Esophagus (tissue), 2 donors: ENCODE measurements around the gene ADAMTS2. TPM values are rescaled to one million over a fixed set of nuclear protein-coding genes. Genes with fewer than 3 reads are reported as not detected.
"Not testable (repeated sequence)": the region's sequence is repeated elsewhere in the genome, so short reads cannot be mapped to it uniquely, and the experiment has no call there.

Experiments
- H3K27ac ChIP-seq, 2 donors: one replicate each; pipeline ENCODE4 v1.5.1; 2013; ENCODE audit warnings: low read depth in 2 of 2, mild to moderate bottlenecking in 2 of 2, inconsistent platforms in 1 of 2, low read length in 1 of 2, moderate library complexity in 1 of 2
- H3K27me3 ChIP-seq, 2 donors: one replicate each; pipeline ENCODE4 v1.6.1; 2013; ENCODE audit warnings: low read length in 2 of 2, control low read depth in 1 of 2, mild to moderate bottlenecking in 1 of 2; ENCODE audit not compliant: insufficient read depth in 2 of 2, control insufficient read depth in 1 of 2
- H3K36me3 ChIP-seq, 2 donors: one replicate each; pipeline ENCODE4 v1.6.1; 2013; ENCODE audit warnings: low read length in 1 of 2; ENCODE audit not compliant: control insufficient read depth in 2 of 2, insufficient read depth in 2 of 2
- H3K4me1 ChIP-seq, 2 donors: one replicate each; pipeline ENCODE4 v1.6.1; 2013; ENCODE audit warnings: low read length in 1 of 2; ENCODE audit not compliant: control insufficient read depth in 2 of 2, insufficient read depth in 2 of 2
- H3K4me3 ChIP-seq, 2 donors: one replicate each; pipeline ENCODE4 v1.5.1; 2013; ENCODE audit warnings: low read length in 2 of 2, mild to moderate bottlenecking in 2 of 2, low read depth in 1 of 2, moderate library complexity in 1 of 2
- H3K9me3 ChIP-seq, 2 donors: one replicate each; pipeline ENCODE4 v1.6.1; 2013; ENCODE audit warnings: mild to moderate bottlenecking in 2 of 2, low read depth in 1 of 2, low read length in 1 of 2, moderate library complexity in 1 of 2; ENCODE audit not compliant: control insufficient read depth in 2 of 2, insufficient read depth in 1 of 2
- WGBS, 2 donors: extraction: QIAGEN DNeasy Blood & Tissue Kit; methylation state at CpG; one replicate each; pipeline ENCODE4 v1.1.7; 2013; 5-methylcytosine and 5-hydroxymethylcytosine counted together
- polyA plus RNA-seq, 2 donors: library from polyadenylated mRNA; stranded (reverse); fragments of 200-250 nt; gene quantifications; one replicate each; pipeline ENCODE4 v1.2.3, GENCODE V29; 2013
- donor health status: healthy with polysubstance abuse.
- donor health status: Bipolar disorder and iron deficiency.

ADAMTS2 gene
- polyA plus RNA-seq, 2 donors: 1.4 to 1.5 TPM

GRCh38 chr5:179217956-179218942, 127.0 kb downstream of the ADAMTS2 start:
- H3K27ac ChIP-seq: no peak overlapping the region
- no peak overlapping the region for H3K4me3 ChIP-seq
- H3K4me1 ChIP-seq: no peaks in the 10 kb centered on the region
- 67 to 75% methylated on average over 16 of the region's 16 CpGs for WGBS, 2 donors
- no peaks in the 10 kb centered on the region for H3K36me3 ChIP-seq
- peaks cover 0 to 5% of the 10 kb centered on the region in 2 donors for H3K9me3 ChIP-seq
- no peaks in the 10 kb centered on the region for H3K27me3 ChIP-seq

GRCh38 chr5:179217356-179217755, 127.9 kb downstream of the ADAMTS2 start:
- 67 to 75% methylated on average over 3 of the region's 3 CpGs for WGBS, 2 donors
- no peak overlapping the region for H3K27ac ChIP-seq

GRCh38 chr5:179216381-179216780, 128.9 kb downstream of the ADAMTS2 start:
- 86 to 87% methylated on average over 13 to 18 of the region's 18 CpGs for WGBS, 2 donors
- H3K4me1 ChIP-seq: not testable (repeated sequence)

More at GRCh38 chr5:179217356-179217755, 127.9 kb downstream of the ADAMTS2 start:
- Histone ChIP-seq H3K4me1 (no peaks in the 10 kb centered on the region), H3K9me3 (peaks cover 0 to 2% of the 10 kb centered on the region in 2 donors), H3K4me3 (no peak overlapping the region), H3K36me3 (no peaks in the 10 kb centered on the region), H3K27me3 (no peaks in the 10 kb centered on the region)

GRCh38 chr5:179215576-179215975, 129.7 kb downstream of the ADAMTS2 start:
- Histone ChIP-seq H3K9me3 (peaks cover 0 to 2% of the 10 kb centered on the region in 2 donors), H3K4me1 (no peaks in the 10 kb centered on the region), H3K4me3 (no peak overlapping the region), H3K27me3 (no peaks in the 10 kb centered on the region), H3K27ac (no peak overlapping the region), H3K36me3 (no peaks in the 10 kb centered on the region)
- WGBS, 2 donors: 69 to 70% methylated on average over 2 of the region's 2 CpGs

More at GRCh38 chr5:179216381-179216780, 128.9 kb downstream of the ADAMTS2 start:
- not testable (repeated sequence) for H3K27ac ChIP-seq, H3K9me3 ChIP-seq, H3K4me3 ChIP-seq, H3K36me3 ChIP-seq, H3K27me3 ChIP-seq

GRCh38 chr5:179214678-179215077, 130.6 kb downstream of the ADAMTS2 start:
- H3K4me1 ChIP-seq: no peaks in the 10 kb centered on the region
- H3K27me3 ChIP-seq: no peaks in the 10 kb centered on the region
- peaks cover 0 to 2% of the 10 kb centered on the region in 2 donors for H3K9me3 ChIP-seq
- no peak overlapping the region for H3K27ac ChIP-seq
- no peaks in the 10 kb centered on the region for H3K36me3 ChIP-seq
- H3K4me3 ChIP-seq: no peak overlapping the region
- WGBS, 2 donors: 88 to 90% methylated on average over 7 of the region's 7 CpGs

- Histone ChIP-seq H3K4me3 (no peak overlapping the region), H3K4me1 (no peaks in the 10 kb centered on the region), H3K36me3 (no peaks in the 10 kb centered on the region), H3K9me3 (peaks cover 0 to under 1% of the 10 kb centered on the region in 2 donors), H3K27ac (no peak overlapping the region), H3K27me3 (no peaks in the 10 kb centered on the region)
- 58 to 87% methylated on average over 10 of the region's 10 CpGs for WGBS, 2 donors
Measured at GRCh38 chr5:179212870-179213269, 132.4 kb downstream of the ADAMTS2 start.

- 82 to 84% methylated on average over 12 of the region's 12 CpGs for WGBS, 2 donors
- Histone ChIP-seq H3K36me3 (no peaks in the 10 kb centered on the region), H3K27ac (no peak overlapping the region), H3K27me3 (no peaks in the 10 kb centered on the region), H3K4me1 (no peaks in the 10 kb centered on the region), H3K4me3 (no peak overlapping the region), H3K9me3 (no peaks in the 10 kb centered on the region)
Measured at GRCh38 chr5:179211631-179212030, 133.6 kb downstream of the ADAMTS2 start.

GRCh38 chr5:179211068-179211467, 134.2 kb downstream of the ADAMTS2 start:
- no peak overlapping the region for H3K27ac ChIP-seq
- 83 to 90% methylated on average over 3 of the region's 3 CpGs for WGBS, 2 donors
- no peaks in the 10 kb centered on the region for H3K27me3 ChIP-seq
- H3K36me3 ChIP-seq: no peaks in the 10 kb centered on the region
- no peak overlapping the region for H3K4me3 ChIP-seq
- no peaks in the 10 kb centered on the region for H3K9me3 ChIP-seq
- H3K4me1 ChIP-seq: no peaks in the 10 kb centered on the region

GRCh38 chr5:179210478-179210877, 134.8 kb downstream of the ADAMTS2 start:
- Histone ChIP-seq H3K4me3 (no peak overlapping the region), H3K4me1 (no peaks in the 10 kb centered on the region), H3K36me3 (no peaks in the 10 kb centered on the region), H3K9me3 (no peaks in the 10 kb centered on the region), H3K27ac (no peak overlapping the region), H3K27me3 (no peaks in the 10 kb centered on the region)
- WGBS, 2 donors: 83 to 88% methylated on average over 6 of the region's 6 CpGs
